Measurements from ENCODE around the gene HABP4. TPM values are rescaled to one million over a fixed set of nuclear protein-coding genes. Genes with fewer than 3 reads are reported as not detected.

HABP4 gene
- total RNA-seq, 1 experiment from 2014 or later: 21.0 TPM

DNA sequence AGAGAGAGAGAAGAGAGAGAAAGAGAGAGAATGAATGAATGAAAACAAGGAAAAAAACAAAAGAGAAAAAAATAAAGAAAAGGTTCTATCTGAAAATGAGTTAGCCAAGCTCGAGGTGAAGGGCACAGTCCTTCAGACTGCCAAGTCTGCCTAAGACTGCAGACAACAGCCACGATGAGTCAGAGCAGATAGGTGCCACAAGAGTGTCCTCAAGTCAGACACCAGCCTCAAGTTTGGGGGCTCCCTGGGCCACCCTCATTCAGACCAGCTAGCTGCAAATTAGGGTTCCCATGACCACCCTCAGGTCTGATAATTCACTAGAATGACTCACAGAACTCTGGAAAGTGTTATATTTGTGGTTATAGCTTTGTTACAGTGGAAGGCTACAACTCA, 13.9 kb upstream of the HABP4 start:
- H3K9ac ChIP-seq (ENCODE audit: low read length): no peak overlapping the region
- H3K4me3 ChIP-seq (replicated peaks in 1 of 2; ENCODE audit: low read depth in 1 of 2, low read length in 2 of 2): no peak overlapping the region
- no peak for TF ChIP-seq CEBPB (IDR thresholded peaks at IDR 0.05; ENCODE audit: low read depth)
- TF ChIP-seq EZH2 (IDR thresholded peaks at IDR 0.05): no peak
- TF ChIP-seq RAD21 (IDR thresholded peaks at IDR 0.05; ENCODE audit: low read depth): no peak
- TF ChIP-seq POLR2A (IDR thresholded peaks at IDR 0.05; ENCODE audit: borderline replicate concordance, extremely low read depth, insufficient read depth, insufficient read length): no peak
- TF ChIP-seq CTCF (IDR thresholded peaks at IDR 0.05 in 2 of 3, conservative IDR thresholded peaks at IDR 0.05 in 1 of 3; ENCODE audit: borderline replicate concordance in 1 of 3, insufficient read depth in 1 of 3, low read depth in 2 of 3, low read length in 2 of 3): no peak
- no peak for TF ChIP-seq ELF1 (IDR thresholded peaks at IDR 0.05; ENCODE audit: borderline replicate concordance, low read depth)
- TF ChIP-seq YY1 (IDR thresholded peaks at IDR 0.05; ENCODE audit: extremely low read depth, insufficient replicate concordance, low read depth, low read length): no peak
- no peak for TF ChIP-seq ZFX (IDR thresholded peaks at IDR 0.05)
- TF ChIP-seq ZBTB33 (IDR thresholded peaks at IDR 0.05; ENCODE audit: extremely low read depth, insufficient replicate concordance, low read length): no peak
- TF ChIP-seq REST (IDR thresholded peaks at IDR 0.05; ENCODE audit: low read depth): no peak
- no TSS peak for BruUV-seq (replicated peaks)
- H3K79me2 ChIP-seq (ENCODE audit: insufficient read depth, low read length): no peaks in the 10 kb centered on the region
- ChIA-PET POLR2A (interaction anchor here (0.5 to 0.6 kb wide), 2 partner anchors 13 to 17 kb away, joined by 3 read pairs; no protein-coding TSS in a partner anchor), RAD21 (ENCODE audit: low non-redundant PET in 1 of 2, low total read pairs in 2 of 2, uncharacterized antibody in 2 of 2, unreplicated experiment in 2 of 2) (no interaction called here), CTCF (no interaction called here)
- ATAC-seq (no peak), DNase-seq (ENCODE audit: low read depth, low spot score) (no peak)
- intact Hi-C loops (cut with micrococcal nuclease): no loop called here
- no peak overlapping the region for H3K27ac ChIP-seq (ENCODE audit: low read depth, low read length)
- H3K4me2 ChIP-seq (ENCODE audit: low read length): no peak overlapping the region
- H3K9me2 ChIP-seq (ENCODE audit: insufficient read depth): no peaks in the 10 kb centered on the region
- H2AFZ ChIP-seq (ENCODE audit: low read depth, low read length, poor library complexity, severe bottlenecking): no peak overlapping the region
- no peaks in the 10 kb centered on the region for H3K27me3 ChIP-seq (ENCODE audit: insufficient read depth, low read length)
- H3K9me3 ChIP-seq (ENCODE audit: control insufficient read depth in 1 of 2, insufficient read depth in 1 of 2, low read depth in 1 of 2, low read length in 2 of 2): peaks cover 0 to 4% of the 10 kb centered on the region in 2 experiments; a peak in 1 of 4 replicates
- no peaks in the 10 kb centered on the region for H4K20me1 ChIP-seq (ENCODE audit: insufficient read depth)
- H3K36me3 ChIP-seq (ENCODE audit: control insufficient read depth in 1 of 2, insufficient read depth in 2 of 2, low read length in 2 of 2): no peaks in the 10 kb centered on the region
- no peaks in the 10 kb centered on the region for H3K4me1 ChIP-seq (ENCODE audit: control insufficient read depth in 1 of 2, insufficient read depth in 2 of 2, low read length in 2 of 2)

All from HCT116 (cell line).